ENCODE measurements around the gene PPP1R12B.
"Not testable (repeated sequence)": the region's sequence is repeated elsewhere in the genome, so short reads cannot be mapped to it uniquely, and the experiment has no call there.

DNA sequence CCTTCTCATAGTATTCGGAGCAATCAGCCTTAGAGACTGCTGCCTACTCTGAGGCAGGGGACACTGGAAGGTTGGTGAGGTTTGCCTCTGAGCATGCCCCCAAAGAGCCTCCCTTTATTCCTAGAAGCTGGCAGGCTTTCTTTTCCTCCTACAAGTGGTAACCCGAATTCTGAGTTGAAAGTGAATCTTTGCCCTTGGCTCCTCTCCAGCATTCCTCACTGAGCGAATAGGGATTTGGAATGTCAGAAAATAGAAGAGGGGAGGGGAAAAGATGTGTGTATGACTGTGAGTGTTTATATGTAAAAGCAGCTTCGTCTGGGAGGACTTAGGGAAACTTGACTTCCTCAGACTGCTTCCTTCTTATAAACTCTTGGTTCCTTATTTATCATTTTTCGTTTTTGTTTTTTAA, 190.7 kb downstream of the PPP1R12B start:
- peak; percentile 21 for TF ChIP-seq POLR2A (IDR thresholded peaks at IDR 0.05)
- TF ChIP-seq CTCF, EP300 (IDR thresholded peaks at IDR 0.05): not testable (repeated sequence)

All from ovary (tissue), 3 donors.